ENCODE data around the gene KCNJ10.

- TF ChIP-seq, protein P1, sequence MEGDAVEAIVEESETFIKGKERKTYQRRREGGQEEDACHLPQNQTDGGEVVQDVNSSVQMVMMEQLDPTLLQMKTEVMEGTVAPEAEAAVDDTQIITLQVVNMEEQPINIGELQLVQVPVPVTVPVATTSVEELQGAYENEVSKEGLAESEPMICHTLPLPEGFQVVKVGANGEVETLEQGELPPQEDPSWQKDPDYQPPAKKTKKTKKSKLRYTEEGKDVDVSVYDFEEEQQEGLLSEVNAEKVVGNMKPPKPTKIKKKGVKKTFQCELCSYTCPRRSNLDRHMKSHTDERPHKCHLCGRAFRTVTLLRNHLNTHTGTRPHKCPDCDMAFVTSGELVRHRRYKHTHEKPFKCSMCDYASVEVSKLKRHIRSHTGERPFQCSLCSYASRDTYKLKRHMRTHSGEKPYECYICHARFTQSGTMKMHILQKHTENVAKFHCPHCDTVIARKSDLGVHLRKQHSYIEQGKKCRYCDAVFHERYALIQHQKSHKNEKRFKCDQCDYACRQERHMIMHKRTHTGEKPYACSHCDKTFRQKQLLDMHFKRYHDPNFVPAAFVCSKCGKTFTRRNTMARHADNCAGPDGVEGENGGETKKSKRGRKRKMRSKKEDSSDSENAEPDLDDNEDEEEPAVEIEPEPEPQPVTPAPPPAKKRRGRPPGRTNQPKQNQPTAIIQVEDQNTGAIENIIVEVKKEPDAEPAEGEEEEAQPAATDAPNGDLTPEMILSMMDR (conservative IDR thresholded peaks at IDR 0.05; ENCODE audit: low read length) = no peak
- no peak for TF ChIP-seq EZH2phosphoT487 (IDR thresholded peaks at IDR 0.05; ENCODE audit: borderline replicate concordance)
These were observed 1.3 kb upstream of the KCNJ10 start for GRCh38 chr1:160071289-160071688.
